Purkinje cell (primary cell): ENCODE results near the gene DIMT1. TPM values are rescaled to one million over a fixed set of nuclear protein-coding genes. Genes with fewer than 3 reads are reported as not detected.

ENCODE experiments used
- polyA plus RNA-seq: library from polyadenylated mRNA; unstranded; fragments of >200 nt; fragmentation: Nextera tagmentation; gene quantifications from 2 replicates; pipeline ENCODE4 v1.2.1, GENCODE V29; 2014

Gene DIMT1
- 62.4 and 65.7 TPM in 2 replicates for polyA plus RNA-seq

DNA sequence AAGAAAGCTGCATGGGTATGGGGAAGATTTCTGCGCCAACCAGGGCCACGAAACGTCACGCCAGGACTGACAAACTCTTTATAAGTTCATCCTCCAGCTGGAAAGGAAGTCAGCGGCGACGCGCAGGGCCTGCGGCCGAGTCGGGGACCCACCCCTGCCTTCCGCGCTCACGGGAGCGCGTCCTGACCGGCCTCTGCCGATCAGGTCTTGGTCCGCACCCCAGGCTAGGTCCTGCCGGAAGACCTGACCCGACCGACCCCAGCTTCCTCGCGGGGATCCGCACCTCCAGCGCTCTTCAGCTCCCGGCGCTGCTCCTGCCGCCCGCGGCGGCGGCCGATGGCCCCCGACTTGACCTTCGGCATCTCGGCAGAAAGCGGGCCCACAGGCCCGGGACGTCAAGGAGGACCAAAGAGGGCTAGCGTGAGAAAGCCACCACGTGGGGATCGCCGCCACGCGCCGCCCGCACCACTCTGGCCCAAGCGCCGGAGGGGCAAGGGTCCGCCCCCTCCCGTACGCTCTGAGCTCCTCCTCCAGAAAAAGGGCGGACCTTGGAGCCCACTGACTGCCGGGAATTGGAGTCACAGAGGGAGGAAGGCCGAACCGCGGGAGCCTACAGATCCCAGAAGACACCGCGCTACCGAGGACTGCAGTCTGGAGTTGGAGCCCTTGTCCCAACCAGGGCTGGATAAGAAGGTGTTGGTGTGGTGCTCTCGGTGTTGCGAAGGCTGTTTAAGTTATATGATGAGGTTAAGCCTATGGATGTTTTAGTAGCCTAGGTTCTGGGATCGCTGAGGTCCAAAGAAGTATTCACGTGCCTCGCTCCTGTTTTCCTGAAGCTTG is at the start of gene DIMT1:
DIMT1 (minus strand) TSS at position 495 of the 840 bp plus-strand sequence; CDS start at position 362, 133 bp downstream.

DNA sequence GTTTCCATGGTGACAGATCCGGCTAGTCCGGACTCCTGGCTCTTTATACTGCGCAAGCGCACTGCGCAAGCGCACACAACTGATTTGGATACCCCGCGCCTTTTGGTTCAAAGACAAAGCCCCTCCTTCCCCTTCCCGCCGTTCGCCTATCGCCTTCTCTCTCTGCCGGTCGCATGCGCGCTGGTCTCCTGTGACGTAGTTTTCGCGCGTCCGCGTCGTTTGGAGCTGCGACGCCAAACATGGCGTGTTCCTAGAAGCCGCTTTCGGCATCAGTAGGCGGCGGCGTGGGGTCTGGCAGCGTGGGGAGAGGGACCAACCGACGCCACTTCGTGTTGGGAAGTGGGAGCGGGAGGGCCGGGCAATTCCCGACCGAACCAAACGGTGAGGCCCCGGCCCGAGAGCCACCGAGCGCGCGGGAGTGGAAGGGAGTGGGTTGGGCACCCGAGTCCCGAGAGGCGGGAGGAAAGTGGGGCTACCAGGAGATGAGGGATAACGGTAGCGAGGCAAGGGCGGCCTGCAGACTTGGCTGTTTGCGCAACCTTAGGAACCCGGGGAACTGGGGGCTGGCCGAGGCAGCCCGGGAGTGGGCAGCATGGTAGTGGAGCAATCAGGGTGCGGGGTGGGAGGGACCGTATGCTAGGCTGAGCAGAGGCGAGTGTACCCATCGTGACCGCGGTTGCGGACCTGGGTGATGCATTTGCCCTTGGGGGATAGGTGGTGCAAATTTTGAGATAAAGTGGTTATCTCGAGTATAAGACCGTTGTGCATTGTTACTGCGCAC is 9.0 kb upstream of the DIMT1 start, which contains the start of gene IPO11:
IPO11 (plus strand) TSS at position 215 of the 781 bp plus-strand sequence. CDS start 24,517 bp downstream, outside the sequence.

Other genes starting within 250 kb of the DIMT1 start
- gene KIF2A, start 97.7 kb downstream of the DIMT1 start, polyA plus RNA-seq, result 67.9 and 86.7 TPM in 2 replicates
- gene IPO11, start 8.9 kb upstream of the DIMT1 start, polyA plus RNA-seq, result 24.7 and 28.1 TPM in 2 replicates
- gene LRRC70, start 174.9 kb upstream of the DIMT1 start, polyA plus RNA-seq, result 0.35 TPM in 1 of 2 replicates, not detected in the other